Astrocyte (in vitro differentiated cells and primary cell): ENCODE measurements around the gene SORT1.

ENCODE experiments used
- EZH2 ChIP-seq: IDR thresholded peaks from 2 replicates; pipeline ENCODE4 v1.6.1; 2012; ENCODE audit warnings: mild to moderate bottlenecking, low read length, inconsistent platforms; ENCODE audit not compliant: insufficient read depth
- TF ChIP-seq, protein P1 (sequence below): IDR thresholded peaks from 2 replicates; pipeline ENCODE4 v1.5.1; 2011; ENCODE audit warnings: low read depth, mild to moderate bottlenecking, inconsistent platforms, low read length, moderate library complexity; ENCODE audit not compliant: insufficient read depth

DNA sequence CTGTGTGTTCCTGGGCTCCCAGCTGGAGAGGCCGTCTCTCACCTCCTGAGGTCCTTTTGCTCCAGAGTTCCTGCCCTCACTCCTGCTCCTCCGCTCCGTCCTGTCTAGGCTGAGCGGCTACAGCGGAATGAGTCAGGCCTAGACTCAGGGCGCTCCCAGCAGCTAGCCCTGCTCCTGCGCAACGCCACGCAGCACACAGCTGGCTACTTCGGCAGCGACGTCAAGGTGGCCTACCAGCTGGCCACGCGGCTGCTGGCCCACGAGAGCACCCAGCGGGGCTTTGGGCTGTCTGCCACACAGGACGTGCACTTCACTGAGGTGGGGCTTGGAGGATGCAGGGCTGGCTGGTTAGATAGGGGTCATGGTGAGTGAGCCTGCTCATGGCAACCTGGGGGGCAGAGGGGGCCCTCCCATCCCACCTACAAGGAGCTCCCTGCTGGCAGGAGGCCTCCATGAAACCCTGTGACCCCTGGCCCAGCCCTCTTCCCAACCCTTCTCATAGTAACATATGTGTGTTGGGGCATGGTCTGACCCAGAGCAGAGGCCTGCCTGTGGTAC is 129.9 kb downstream of the SORT1 start:
- TF ChIP-seq, protein P1, sequence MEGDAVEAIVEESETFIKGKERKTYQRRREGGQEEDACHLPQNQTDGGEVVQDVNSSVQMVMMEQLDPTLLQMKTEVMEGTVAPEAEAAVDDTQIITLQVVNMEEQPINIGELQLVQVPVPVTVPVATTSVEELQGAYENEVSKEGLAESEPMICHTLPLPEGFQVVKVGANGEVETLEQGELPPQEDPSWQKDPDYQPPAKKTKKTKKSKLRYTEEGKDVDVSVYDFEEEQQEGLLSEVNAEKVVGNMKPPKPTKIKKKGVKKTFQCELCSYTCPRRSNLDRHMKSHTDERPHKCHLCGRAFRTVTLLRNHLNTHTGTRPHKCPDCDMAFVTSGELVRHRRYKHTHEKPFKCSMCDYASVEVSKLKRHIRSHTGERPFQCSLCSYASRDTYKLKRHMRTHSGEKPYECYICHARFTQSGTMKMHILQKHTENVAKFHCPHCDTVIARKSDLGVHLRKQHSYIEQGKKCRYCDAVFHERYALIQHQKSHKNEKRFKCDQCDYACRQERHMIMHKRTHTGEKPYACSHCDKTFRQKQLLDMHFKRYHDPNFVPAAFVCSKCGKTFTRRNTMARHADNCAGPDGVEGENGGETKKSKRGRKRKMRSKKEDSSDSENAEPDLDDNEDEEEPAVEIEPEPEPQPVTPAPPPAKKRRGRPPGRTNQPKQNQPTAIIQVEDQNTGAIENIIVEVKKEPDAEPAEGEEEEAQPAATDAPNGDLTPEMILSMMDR = no peak
- no peak for TF ChIP-seq EZH2
